Neural progenitor cell (in vitro differentiated cells): ENCODE measurements around the gene SEL1L3.

Source experiments
- EZH2 ChIP-seq: fragments of 200-600 bp; sonication (generic); IDR thresholded peaks from 2 replicates; pipeline ENCODE4 v1.6.1; 2017; ENCODE audit warnings: antibody characterized with exemption, mild to moderate bottlenecking, moderate library complexity
- TF ChIP-seq, protein P1 (sequence below): fragments of 200-600 bp; sonication (generic); IDR thresholded peaks from 2 replicates; pipeline ENCODE4 v1.5.1; 2017; ENCODE audit warnings: antibody characterized with exemption, mild to moderate bottlenecking

- TF ChIP-seq, protein P1, sequence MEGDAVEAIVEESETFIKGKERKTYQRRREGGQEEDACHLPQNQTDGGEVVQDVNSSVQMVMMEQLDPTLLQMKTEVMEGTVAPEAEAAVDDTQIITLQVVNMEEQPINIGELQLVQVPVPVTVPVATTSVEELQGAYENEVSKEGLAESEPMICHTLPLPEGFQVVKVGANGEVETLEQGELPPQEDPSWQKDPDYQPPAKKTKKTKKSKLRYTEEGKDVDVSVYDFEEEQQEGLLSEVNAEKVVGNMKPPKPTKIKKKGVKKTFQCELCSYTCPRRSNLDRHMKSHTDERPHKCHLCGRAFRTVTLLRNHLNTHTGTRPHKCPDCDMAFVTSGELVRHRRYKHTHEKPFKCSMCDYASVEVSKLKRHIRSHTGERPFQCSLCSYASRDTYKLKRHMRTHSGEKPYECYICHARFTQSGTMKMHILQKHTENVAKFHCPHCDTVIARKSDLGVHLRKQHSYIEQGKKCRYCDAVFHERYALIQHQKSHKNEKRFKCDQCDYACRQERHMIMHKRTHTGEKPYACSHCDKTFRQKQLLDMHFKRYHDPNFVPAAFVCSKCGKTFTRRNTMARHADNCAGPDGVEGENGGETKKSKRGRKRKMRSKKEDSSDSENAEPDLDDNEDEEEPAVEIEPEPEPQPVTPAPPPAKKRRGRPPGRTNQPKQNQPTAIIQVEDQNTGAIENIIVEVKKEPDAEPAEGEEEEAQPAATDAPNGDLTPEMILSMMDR, result no peak
- no peak for TF ChIP-seq EZH2
Measured at GRCh38 chr4:25700661-25701060, 162.1 kb downstream of the SEL1L3 start.
